ENCODE data around the gene PLCB1.

- TF ChIP-seq CTCF (conservative IDR thresholded peaks at IDR 0.05; ENCODE audit: low read length) (no peak), EZH2phosphoT487 (IDR thresholded peaks at IDR 0.05; ENCODE audit: borderline replicate concordance) (no peak)
These were observed 31.5 kb downstream of the PLCB1 start for GRCh38 chr20:8163543-8163942.
